NCI-H2029 (cell line): ENCODE measurements around the gene DKKL1.
A peak's percentile ranks its signal among the peaks of the same experiment; 100 is the strongest.

Experiments
- DNase-seq: peaks from one replicate; lab custom pipeline; 2025; lab: John Stamatoyannopoulos, UW

The DKKL1 gene

GRCh38 chr19:49396738-49397505, 33.2 kb downstream of the DKKL1 start:
- DNase-seq, result no peak

GRCh38 chr19:49398001-49398615, 34.4 kb downstream of the DKKL1 start:
- no peak for DNase-seq

- DNase-seq, result no peak
Observed at GRCh38 chr19:49398931-49399330, 35.3 kb downstream of the DKKL1 start.

- DNase-seq, result no peak
Observed at GRCh38 chr19:49400029-49400428, 36.4 kb downstream of the DKKL1 start.

- DNase-seq, result peak; percentile 95
Observed at GRCh38 chr19:49403404-49404187, 39.9 kb downstream of the DKKL1 start.

- DNase-seq, result no peak
Observed at GRCh38 chr19:49407079-49407478, 43.4 kb downstream of the DKKL1 start.

GRCh38 chr19:49407482-49408015, 43.9 kb downstream of the DKKL1 start:
- DNase-seq, result no peak

GRCh38 chr19:49408816-49409440, 45.3 kb downstream of the DKKL1 start:
- no peak for DNase-seq

- no peak for DNase-seq
Observed at GRCh38 chr19:49409441-49410029, 45.9 kb downstream of the DKKL1 start.

- no peak for DNase-seq
Observed at GRCh38 chr19:49411681-49412326, 48.1 kb downstream of the DKKL1 start.

GRCh38 chr19:49413348-49413747, 49.7 kb downstream of the DKKL1 start:
- DNase-seq, result no peak

- DNase-seq, result no peak
Observed at GRCh38 chr19:49414256-49414655, 50.6 kb downstream of the DKKL1 start.

GRCh38 chr19:49415102-49415809, 51.6 kb downstream of the DKKL1 start:
- DNase-seq, result no peak

- DNase-seq, result no peak
Observed at GRCh38 chr19:49415810-49416200, 52.1 kb downstream of the DKKL1 start.

- DNase-seq, result no peak
Observed at GRCh38 chr19:49417088-49417487, 53.4 kb downstream of the DKKL1 start.

- no peak for DNase-seq
Observed at GRCh38 chr19:49418511-49418910, 54.8 kb downstream of the DKKL1 start.

GRCh38 chr19:49419173-49419572, 55.5 kb downstream of the DKKL1 start:
- no peak for DNase-seq

GRCh38 chr19:49420227-49420626, 56.5 kb downstream of the DKKL1 start:
- no peak for DNase-seq

GRCh38 chr19:49421039-49421877, 57.6 kb downstream of the DKKL1 start:
- DNase-seq, result peak; percentile 82

GRCh38 chr19:49421878-49422202, 58.2 kb downstream of the DKKL1 start:
- no peak for DNase-seq
